GDM1 (cell line): Measurements from ENCODE around the gene GNG7.
"Not testable (repeated sequence)": the region's sequence is repeated elsewhere in the genome, so short reads cannot be mapped to it uniquely, and the experiment has no call there.

Experiments
- DNase-seq: peaks from one replicate; lab custom pipeline; 2025; lab: John Stamatoyannopoulos, UW

GNG7 gene

GRCh38 chr19:2511570-2511969 is 190.9 kb downstream of the GNG7 start:
- no peak for DNase-seq

DNA sequence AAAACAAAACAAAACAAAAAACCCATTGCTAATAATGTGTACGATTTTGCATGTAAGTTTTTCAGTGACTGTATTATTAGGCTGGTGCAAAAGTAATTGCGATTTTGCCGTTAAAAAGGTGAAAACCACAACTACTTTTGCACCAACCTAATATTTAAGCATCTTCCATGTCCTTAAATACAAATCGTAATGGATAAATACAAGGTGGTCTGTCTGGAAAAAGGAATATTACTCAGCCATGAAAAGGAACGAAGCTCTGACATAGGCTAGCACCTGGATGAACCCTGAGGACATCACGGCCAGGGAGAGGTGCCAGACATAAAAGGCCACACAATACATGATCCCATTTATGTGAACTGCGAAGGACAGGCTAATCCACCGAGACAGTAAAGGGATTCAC is 193.4 kb downstream of the GNG7 start:
- DNase-seq: no peak

DNA sequence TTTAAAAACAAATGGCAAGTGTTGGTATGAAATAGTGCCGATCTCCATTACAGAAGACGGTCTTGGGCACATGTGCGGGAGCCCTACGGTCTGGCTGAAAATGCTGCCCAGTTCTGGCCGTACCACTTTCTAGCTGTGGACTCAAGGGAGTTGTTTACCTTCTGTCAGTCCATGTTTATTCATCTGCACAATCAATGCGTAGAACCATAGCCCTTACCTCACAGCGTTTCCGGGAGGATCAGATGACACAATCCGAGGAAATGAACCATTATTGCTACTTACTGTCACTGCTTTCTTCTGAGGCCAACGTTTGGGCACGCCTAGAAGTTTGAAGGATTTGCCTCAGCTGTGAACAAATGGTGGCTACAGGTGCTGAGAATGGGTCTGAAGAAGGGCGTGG is 195.4 kb downstream of the GNG7 start:
- no peak for DNase-seq

DNA sequence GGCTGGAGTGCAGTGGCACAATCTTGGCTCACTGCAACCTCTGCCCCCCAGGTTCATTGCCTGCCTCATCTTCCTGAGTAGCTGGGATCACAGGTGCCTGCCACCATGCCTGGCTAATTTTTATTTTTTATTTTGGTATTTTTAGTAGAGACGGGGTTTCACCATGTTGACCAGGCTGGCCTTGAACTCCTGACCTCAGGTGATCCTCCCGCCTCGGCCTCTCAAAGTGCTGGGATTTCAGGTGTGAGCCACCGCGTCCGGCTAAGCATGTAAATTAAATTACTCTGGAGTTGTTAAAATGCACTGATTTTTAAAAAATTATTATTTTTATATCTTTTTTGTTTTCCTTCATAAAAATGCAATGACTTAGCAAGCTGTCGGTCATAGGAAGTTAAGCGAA is 195.8 kb downstream of the GNG7 start:
- not testable (repeated sequence) for DNase-seq

DNA sequence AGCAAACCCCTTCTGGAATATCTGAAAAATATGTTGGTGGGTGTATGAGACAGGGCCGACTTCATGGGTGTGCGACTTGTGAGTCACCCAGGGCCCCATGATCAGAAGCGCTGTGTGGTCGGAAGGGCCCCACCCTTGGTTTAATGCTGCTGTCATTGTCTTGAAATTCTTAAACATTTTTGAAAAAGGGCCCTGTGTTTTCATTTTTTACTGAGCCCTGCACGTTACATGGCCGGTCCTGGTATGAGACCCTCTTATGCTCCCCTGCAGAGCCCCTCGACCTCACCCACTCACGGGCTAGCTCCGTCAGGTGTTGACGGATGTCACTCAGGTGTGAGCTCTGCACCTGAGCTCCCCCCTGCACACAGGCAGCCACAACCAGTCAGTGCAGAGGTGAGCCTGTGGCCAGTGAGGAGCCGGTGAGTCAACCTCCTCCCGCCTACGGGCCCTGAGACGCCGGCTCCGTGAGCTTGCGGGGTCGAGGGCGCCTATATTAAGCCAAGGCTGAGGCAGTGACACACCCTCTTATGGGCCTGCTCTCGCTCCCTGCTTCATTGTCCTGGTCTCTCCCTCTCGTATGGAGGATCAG is 198.9 kb downstream of the GNG7 start:
- no peak for DNase-seq

DNA sequence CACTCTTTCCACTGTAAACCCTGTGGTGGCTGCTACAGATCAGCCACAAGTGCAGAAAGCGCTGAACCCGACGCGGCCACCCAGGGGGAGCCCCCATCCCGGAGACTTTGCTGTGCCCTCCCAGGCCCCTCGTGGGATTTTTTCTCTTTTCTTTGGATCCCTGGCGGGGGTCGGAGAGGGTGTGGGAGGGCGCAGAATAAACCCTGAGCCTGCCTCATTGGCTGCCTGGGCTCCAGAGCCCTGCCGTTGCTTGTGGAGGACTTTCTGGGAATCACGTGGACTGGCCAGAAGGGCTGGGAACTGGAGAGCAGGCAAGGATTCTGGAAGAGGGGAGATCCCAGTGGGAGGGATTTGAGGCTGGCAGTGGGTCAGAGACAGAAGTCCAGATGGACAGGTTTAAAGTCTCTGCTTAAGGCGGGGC is 201.6 kb downstream of the GNG7 start:
- DNase-seq: no peak

DNA sequence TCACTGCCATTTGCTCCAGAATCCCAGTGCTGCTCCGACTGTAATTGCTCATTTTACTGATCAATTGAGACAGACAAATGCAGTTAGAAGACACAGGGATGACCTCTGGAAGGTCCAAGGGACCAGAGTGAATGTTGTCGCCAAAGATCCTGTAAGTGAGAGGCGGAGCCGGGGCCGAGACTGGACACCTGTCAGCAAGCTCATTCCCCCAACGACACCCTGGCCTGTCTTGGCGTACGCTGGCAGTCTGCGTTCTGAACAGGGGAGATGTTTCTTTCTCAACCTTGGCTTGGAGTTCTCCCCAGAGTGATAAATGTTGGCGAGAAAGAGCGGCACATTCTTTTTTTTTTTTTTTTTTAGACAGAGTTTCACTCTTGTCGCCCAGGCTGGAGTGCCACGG is 202.3 kb downstream of the GNG7 start:
- no peak for DNase-seq

GRCh38 chr19:2497186-2497585 is 205.3 kb downstream of the GNG7 start:
- DNase-seq: no peak

DNA sequence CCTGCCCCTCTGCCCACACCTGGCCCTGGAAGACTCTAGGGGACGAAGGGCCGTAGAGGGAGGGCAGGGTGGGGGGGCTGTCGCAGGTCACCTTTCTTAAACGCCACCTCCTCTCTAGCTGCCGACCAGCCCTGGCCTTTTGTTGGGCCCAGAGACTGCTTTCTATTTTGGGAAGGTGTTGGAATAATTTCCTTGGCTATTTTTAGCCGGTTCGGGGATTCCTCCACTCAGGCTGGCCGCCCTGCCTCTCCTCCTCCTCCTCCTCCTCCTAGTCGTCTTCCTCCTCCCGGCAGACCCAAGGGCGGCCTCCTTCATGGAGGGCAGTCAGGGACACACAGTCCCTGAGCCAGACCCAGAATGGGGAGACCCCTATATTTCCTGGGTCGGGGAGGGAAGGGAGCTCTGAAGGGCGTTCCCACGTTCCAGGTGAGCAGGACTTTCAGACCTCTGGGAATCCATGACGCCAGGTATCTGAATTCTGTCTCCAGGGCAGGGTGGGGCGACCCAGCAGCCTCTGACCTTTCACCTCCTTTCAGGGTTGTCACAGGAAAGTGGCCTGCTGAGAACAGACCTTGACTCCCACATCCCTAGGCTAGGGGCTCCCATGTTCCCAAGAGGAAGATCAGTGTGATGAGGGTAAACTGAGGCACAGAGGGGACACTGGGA is 206.7 kb downstream of the GNG7 start:
- no peak for DNase-seq

DNA sequence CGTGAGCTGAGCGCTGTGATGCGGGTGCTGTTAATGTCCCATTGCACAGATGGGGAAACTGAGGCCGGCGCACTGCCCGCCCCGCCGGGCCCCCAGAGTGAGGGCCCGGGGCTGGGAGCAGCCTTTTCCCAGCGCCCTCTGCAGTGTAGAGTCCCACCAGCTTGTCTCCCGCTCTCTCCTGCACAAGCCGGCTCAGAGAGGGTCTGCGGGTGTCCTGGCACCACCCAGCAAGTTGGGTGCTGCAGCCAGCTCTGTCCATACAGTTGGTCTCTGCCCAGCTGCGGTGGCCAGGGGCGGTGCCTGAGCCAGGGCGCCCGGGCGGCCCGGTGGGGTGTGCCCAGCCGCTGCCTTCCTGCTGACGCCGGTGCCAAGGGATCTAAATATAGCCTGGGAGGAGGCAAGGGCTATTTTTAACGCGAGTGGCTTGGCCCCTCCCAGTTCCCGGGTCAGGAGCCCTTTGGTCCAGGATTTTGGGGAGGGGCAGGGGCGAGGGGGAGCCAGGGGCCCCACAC is 207.3 kb downstream of the GNG7 start:
- no peak for DNase-seq

DNA sequence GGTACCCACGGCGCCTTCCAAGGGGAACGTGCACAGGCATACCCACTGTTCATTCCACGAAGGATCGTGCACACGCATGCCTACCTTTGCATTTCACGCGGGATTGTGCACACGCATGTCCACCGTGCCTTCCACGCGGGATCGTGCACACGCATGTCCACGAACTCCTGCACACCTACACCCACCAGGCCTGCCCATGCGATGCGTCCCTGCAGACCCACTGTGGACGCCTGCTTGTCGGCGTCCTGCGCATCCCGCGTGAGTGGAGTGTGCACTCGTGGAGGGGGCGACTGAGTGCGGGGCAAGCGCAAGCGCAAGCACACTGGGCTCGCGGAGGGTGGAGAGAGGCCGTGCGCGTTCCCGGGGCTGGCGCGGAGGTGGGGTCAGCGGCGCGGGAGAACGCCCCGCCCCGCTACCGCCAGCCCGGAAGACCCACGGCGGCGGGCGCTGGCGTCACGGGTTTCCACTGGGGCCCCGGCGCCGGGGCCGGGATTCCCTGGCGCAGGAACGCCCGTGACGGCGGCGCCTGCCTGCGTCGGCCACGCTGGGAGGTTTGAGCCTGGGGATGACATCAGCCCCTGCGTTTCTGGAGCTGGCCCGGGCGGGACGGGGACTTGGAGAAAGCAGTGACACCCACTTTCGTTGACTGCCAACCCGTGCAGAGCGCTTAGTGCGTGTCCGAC is 207.9 kb downstream of the GNG7 start:
- no peak for DNase-seq

- no peak for DNase-seq
Observed at GRCh38 chr19:2494084-2494446, 208.4 kb downstream of the GNG7 start.

GRCh38 chr19:2493448-2493847 is 209.0 kb downstream of the GNG7 start:
- DNase-seq: not testable (repeated sequence)

DNA sequence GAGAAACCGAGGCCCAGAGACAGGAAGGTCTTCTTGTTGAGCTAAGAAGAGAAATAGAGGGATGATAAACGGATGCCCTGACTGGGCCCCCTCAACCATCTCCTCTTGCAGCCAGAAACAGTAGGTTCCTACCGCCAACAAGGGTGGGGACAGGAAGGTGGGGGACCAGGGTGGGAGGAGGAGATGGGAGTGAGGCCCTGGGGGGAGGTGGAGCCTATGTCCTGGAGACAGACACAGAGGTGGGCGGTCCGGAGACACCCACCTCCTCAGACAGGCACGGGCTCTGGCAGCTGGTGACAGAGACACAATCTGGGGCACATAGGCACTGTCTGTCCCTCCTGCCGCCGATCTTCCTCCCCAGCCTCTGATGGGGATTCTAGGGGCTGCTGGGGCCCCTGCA is 209.6 kb downstream of the GNG7 start:
- DNase-seq: no peak

- DNase-seq: no peak
Observed at GRCh38 chr19:2491130-2491801, 211.2 kb downstream of the GNG7 start.

DNA sequence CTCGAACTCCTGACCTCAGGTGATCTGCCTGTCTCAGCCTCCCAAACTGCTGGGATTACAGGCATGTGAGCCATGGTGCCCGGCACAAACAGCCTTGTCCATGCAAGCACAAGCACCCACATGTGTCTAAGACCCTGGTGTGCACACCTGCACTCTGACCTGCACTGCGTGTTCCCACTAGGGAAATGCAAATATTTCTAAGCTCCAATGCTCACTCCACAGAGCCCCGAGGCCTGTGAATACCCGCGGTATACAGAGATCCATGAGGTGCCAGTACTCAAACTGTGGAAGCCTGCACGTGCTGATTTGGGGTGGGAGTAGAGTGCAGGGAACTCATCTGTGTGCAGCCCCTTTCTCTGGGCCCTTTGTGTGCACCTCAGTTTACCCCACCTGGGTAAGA is 211.8 kb downstream of the GNG7 start:
- no peak for DNase-seq

GRCh38 chr19:2488942-2489731 is 213.4 kb downstream of the GNG7 start:
- DNase-seq: no peak

GRCh38 chr19:2488405-2488941 is 214.0 kb downstream of the GNG7 start:
- no peak for DNase-seq

DNA sequence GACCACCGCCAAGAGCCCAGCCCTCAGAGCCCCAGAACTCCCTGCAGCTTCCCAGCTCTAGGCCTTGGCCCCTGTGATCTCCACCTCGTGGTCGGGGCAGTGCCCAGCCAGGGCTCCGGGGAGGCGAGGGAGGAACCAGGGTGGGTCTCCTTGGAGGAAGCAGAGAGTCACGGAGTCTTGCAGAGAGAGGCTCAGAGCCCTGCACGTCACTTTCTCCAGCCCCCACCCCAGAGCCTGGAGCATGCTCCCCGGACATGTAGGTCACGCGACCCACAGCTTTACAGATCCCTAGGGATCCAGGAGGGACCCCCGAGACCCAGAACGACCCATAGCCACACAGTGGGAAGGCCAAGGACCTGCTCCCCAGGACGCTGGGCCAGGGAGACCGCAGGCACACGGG is 214.7 kb downstream of the GNG7 start:
- DNase-seq: no peak

GRCh38 chr19:2487090-2487489 is 215.4 kb downstream of the GNG7 start:
- DNase-seq: no peak

GRCh38 chr19:2485428-2485827 is 217.1 kb downstream of the GNG7 start:
- no peak for DNase-seq
